Measurements from ENCODE around the gene PTPRN2. TPM values are rescaled to one million over a fixed set of nuclear protein-coding genes. Genes with fewer than 3 reads are reported as not detected.

The PTPRN2 gene
- total RNA-seq, 1 experiment from 2014 or later, result 2.1 TPM

DNA sequence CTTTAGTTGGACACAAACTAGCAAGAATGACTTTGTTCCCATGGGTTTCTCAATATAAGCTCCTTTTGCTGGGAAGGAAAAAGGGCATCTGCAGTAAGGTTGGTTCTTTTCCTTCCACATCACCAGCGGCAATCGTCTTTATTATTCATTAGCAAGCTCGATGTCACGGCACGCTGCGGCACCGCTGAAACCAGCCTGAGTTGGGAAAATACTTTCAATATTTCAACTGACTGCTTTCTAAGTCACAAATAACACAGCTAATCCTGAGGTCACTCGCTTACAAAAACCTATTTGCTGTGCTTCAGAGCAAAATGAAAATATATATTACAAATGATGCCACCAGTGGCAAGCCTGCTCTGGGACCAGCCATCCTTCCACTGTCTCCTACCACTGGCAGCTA, 665.0 kb downstream of the PTPRN2 start:
- TF ChIP-seq TCF7L2 (IDR thresholded peaks at IDR 0.05; ENCODE audit: borderline replicate concordance, extremely low read depth, insufficient read depth, insufficient read length) (no peak), ZFX (IDR thresholded peaks at IDR 0.05) (no peak), YY1 (IDR thresholded peaks at IDR 0.05; ENCODE audit: extremely low read depth, insufficient replicate concordance, low read depth, low read length) (no peak), ZNF274 (IDR thresholded peaks at IDR 0.05; ENCODE audit: low read depth, low read length) (no peak), CEBPB (IDR thresholded peaks at IDR 0.05; ENCODE audit: low read depth) (no peak), POLR2AphosphoS5 (IDR thresholded peaks at IDR 0.05; ENCODE audit: low read depth, low read length) (no peak), JUND (IDR thresholded peaks at IDR 0.05) (no peak), SP1 (IDR thresholded peaks at IDR 0.05; ENCODE audit: low read depth) (no peak), FOSL1 (IDR thresholded peaks at IDR 0.05; ENCODE audit: low read depth) (no peak)
- TF ChIP-seq, protein P1, sequence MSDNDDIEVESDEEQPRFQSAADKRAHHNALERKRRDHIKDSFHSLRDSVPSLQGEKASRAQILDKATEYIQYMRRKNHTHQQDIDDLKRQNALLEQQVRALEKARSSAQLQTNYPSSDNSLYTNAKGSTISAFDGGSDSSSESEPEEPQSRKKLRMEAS (IDR thresholded peaks at IDR 0.05), result no peak
- Histone ChIP-seq H3K27me3 (ENCODE audit: insufficient read depth, low read length) (peaks cover 17% of the 10 kb centered on the region; the same call in 1 of the 2 replicates), H3K9me3 (ENCODE audit: control insufficient read depth in 1 of 2, insufficient read depth in 1 of 2, low read depth in 1 of 2, low read length in 2 of 2) (no peaks in the 10 kb centered on the region), H3K4me3 (replicated peaks in 1 of 2; ENCODE audit: low read depth in 1 of 2, low read length in 2 of 2) (no peak overlapping the region), H4K20me1 (ENCODE audit: insufficient read depth) (no peaks in the 10 kb centered on the region), H3K27ac (ENCODE audit: low read depth, low read length) (no peak overlapping the region), H3K36me3 (ENCODE audit: control insufficient read depth in 1 of 2, insufficient read depth in 2 of 2, low read length in 2 of 2) (no peaks in the 10 kb centered on the region), H2AFZ (ENCODE audit: low read depth, low read length, poor library complexity, severe bottlenecking) (no peak overlapping the region), H3K79me2 (ENCODE audit: insufficient read depth, low read length) (no peaks in the 10 kb centered on the region), H3K4me1 (ENCODE audit: control insufficient read depth in 1 of 2, insufficient read depth in 2 of 2, low read length in 2 of 2) (no peaks in the 10 kb centered on the region), H3K4me2 (ENCODE audit: low read length) (no peak overlapping the region), H3K9me2 (ENCODE audit: insufficient read depth) (no peaks in the 10 kb centered on the region), H3K9ac (ENCODE audit: low read length) (no peak overlapping the region)
- intact Hi-C loops (cut with micrococcal nuclease), result no loop called here
- RAD21 ChIA-PET (ENCODE audit: low non-redundant PET in 1 of 2, low total read pairs in 2 of 2, uncharacterized antibody in 2 of 2, unreplicated experiment in 2 of 2), result no interaction called here
- DNase-seq (ENCODE audit: low read depth, low spot score) (no peak), ATAC-seq (no peak)
- CTCF ChIA-PET, result no interaction called here
- no TSS peak for BruUV-seq (replicated peaks)
- POLR2A ChIA-PET, result no interaction called here

DNA sequence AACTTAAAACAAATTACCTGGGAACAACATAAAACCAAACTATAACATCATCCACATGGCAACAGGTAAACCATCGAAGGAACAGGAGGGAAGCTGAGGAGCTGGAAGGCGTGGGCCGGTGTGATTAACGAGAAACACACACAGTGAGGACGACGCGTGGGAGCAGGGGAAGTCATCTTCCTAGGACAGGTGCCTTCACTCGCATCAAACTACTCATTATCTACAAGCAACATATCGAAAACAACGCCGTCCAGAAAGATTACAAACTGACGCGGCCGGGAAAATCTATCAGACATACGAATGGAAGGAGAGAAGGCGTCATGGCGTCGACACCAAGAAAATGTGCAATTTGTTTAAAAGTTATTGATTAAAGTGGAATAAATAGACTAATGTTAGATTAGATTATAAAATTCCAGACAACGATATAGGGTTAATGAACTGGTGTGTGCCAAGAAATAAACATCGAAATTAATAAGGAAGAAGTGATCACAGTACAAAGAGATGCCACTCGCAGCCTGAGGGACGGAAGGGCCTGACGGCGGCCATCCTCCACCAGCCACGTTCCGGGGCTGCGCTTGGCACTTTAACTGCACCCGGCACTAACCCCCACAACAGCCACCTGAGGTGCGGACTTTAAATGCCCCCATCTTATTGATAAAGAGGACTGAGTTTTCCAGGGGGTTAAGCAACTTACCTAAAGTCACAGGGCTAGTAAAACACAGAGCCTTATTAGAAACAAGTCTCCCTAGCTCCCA, 669.1 kb downstream of the PTPRN2 start:
- intact Hi-C loops (cut with micrococcal nuclease), result no loop called here
- CTCF ChIA-PET, result no interaction called here
- TF ChIP-seq SIN3A (IDR thresholded peaks at IDR 0.05; ENCODE audit: low read depth) (no peak), CBX3 (IDR thresholded peaks at IDR 0.05; ENCODE audit: low read depth) (no peak), ZNF274 (IDR thresholded peaks at IDR 0.05; ENCODE audit: low read depth, low read length) (no peak), YY1 (IDR thresholded peaks at IDR 0.05; ENCODE audit: extremely low read depth, insufficient replicate concordance, low read depth, low read length) (no peak), CEBPB (IDR thresholded peaks at IDR 0.05; ENCODE audit: low read depth) (no peak), SP1 (IDR thresholded peaks at IDR 0.05; ENCODE audit: low read depth) (no peak), TCF7L2 (IDR thresholded peaks at IDR 0.05; ENCODE audit: borderline replicate concordance, extremely low read depth, insufficient read depth, insufficient read length) (no peak), JUND (IDR thresholded peaks at IDR 0.05) (no peak), SRF (IDR thresholded peaks at IDR 0.05; ENCODE audit: low read depth) (no peak)
- TF ChIP-seq, protein P2, sequence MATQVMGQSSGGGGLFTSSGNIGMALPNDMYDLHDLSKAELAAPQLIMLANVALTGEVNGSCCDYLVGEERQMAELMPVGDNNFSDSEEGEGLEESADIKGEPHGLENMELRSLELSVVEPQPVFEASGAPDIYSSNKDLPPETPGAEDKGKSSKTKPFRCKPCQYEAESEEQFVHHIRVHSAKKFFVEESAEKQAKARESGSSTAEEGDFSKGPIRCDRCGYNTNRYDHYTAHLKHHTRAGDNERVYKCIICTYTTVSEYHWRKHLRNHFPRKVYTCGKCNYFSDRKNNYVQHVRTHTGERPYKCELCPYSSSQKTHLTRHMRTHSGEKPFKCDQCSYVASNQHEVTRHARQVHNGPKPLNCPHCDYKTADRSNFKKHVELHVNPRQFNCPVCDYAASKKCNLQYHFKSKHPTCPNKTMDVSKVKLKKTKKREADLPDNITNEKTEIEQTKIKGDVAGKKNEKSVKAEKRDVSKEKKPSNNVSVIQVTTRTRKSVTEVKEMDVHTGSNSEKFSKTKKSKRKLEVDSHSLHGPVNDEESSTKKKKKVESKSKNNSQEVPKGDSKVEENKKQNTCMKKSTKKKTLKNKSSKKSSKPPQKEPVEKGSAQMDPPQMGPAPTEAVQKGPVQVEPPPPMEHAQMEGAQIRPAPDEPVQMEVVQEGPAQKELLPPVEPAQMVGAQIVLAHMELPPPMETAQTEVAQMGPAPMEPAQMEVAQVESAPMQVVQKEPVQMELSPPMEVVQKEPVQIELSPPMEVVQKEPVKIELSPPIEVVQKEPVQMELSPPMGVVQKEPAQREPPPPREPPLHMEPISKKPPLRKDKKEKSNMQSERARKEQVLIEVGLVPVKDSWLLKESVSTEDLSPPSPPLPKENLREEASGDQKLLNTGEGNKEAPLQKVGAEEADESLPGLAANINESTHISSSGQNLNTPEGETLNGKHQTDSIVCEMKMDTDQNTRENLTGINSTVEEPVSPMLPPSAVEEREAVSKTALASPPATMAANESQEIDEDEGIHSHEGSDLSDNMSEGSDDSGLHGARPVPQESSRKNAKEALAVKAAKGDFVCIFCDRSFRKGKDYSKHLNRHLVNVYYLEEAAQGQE (IDR thresholded peaks at IDR 0.05; ENCODE audit: low read depth), result no peak
- TF ChIP-seq, protein P1 (IDR thresholded peaks at IDR 0.05), result no peak

More for the DNA sequence above, 669.1 kb downstream of the PTPRN2 start:
- Histone ChIP-seq H3K4me3 (replicated peaks in 1 of 2; ENCODE audit: low read depth in 1 of 2, low read length in 2 of 2) (no peak overlapping the region), H3K9me2 (ENCODE audit: insufficient read depth) (no peaks in the 10 kb centered on the region), H3K27me3 (ENCODE audit: insufficient read depth, low read length) (peaks cover 12% of the 10 kb centered on the region), H3K9ac (ENCODE audit: low read length) (no peak overlapping the region), H3K27ac (ENCODE audit: low read depth, low read length) (no peak overlapping the region), H2AFZ (ENCODE audit: low read depth, low read length, poor library complexity, severe bottlenecking) (no peak overlapping the region), H3K4me2 (ENCODE audit: low read length) (no peak overlapping the region), H3K4me1 (ENCODE audit: control insufficient read depth in 1 of 2, insufficient read depth in 2 of 2, low read length in 2 of 2) (no peaks in the 10 kb centered on the region), H3K9me3 (ENCODE audit: control insufficient read depth in 1 of 2, insufficient read depth in 1 of 2, low read depth in 1 of 2, low read length in 2 of 2) (0 out of 4 replicates have a peak, but pooled peaks cover 0 to 5% of the 10 kb centered on the region in 2 experiments), H3K79me2 (ENCODE audit: insufficient read depth, low read length) (no peaks in the 10 kb centered on the region), H3K36me3 (ENCODE audit: control insufficient read depth in 1 of 2, insufficient read depth in 2 of 2, low read length in 2 of 2) (no peaks in the 10 kb centered on the region), H4K20me1 (ENCODE audit: insufficient read depth) (no peaks in the 10 kb centered on the region)
- ATAC-seq (no peak), DNase-seq (ENCODE audit: low read depth, low spot score) (no peak)
- ChIA-PET POLR2A (no interaction called here), RAD21 (ENCODE audit: low non-redundant PET in 1 of 2, low total read pairs in 2 of 2, uncharacterized antibody in 2 of 2, unreplicated experiment in 2 of 2) (no interaction called here)
- no TSS peak for BruUV-seq (replicated peaks)
